ENCODE results near the gene SPINDOC.
A peak's percentile ranks its signal among the peaks of the same experiment; 100 is the strongest.
"Not testable (repeated sequence)": the region's sequence is repeated elsewhere in the genome, so short reads cannot be mapped to it uniquely, and the experiment has no call there.

The SPINDOC gene

DNA sequence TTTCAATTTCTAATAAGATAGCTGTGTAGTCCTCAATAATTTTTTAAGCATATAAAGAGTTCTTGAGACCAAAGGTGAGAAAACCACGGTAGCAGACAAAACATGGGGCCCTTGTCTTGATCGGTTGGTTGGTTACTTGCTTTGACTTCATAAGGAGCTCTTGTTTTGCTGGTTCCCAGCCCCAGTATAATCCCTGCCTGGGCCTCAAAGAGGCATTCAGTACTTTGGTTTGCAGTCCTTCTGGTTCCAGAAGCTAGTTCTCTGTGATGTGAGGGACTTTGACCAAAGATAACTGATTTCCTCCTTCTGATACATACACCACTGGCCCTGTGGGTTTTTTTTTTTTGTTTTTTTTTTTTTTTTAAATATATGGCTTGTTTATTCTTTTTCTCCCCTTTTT lies 42.7 kb downstream of the SPINDOC start:
- no peak for DNase-seq (ENCODE audit: low spot score)

DNA sequence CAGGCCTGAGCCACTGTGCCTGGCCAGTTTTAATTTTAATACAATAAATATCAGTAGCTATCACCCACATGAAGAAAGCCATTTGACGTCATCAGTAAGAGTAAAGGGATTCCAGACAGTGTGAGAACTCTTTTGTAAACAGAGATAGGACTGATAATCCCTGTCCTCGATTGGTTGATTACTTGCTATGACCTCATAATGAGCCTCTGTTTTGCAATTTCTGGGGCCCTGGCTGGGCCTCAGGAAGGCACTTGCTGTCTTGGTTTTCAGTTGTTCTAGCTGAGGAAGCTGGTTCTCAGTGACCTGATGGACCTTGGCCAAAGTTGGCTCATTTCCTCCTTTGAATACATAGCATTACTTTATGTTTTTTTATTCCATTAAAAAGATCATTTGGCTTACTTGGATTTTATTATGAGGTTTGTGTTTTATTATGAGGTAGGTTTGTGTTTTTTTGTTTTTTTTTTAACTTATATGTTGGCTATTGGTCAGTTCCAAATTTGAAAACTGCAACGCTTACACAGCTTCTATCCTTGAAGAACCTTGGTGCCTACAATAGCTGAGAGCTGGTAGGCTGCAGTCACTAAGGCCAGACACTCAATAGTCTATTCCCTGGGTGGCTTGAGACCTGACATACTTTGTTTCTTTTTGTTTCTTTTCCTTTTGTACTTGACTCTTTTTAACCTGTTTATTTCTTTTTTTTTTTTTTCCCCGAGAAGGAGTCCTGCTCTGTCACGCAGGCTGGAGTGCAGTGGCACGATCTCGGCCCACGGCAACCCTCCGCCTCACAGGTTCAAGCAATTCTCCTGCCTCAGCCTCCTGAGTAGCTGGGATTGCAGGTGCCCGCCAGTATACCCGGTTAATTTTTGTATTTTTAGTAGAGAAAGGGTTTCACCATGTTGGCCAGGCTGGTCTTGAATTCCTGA lies 45.6 kb downstream of the SPINDOC start:
- no peak for DNase-seq (ENCODE audit: low spot score)

- DNase-seq (ENCODE audit: low spot score) = no peak
These were observed 49.7 kb downstream of the SPINDOC start for GRCh38 chr11:63862923-63863322.

DNA sequence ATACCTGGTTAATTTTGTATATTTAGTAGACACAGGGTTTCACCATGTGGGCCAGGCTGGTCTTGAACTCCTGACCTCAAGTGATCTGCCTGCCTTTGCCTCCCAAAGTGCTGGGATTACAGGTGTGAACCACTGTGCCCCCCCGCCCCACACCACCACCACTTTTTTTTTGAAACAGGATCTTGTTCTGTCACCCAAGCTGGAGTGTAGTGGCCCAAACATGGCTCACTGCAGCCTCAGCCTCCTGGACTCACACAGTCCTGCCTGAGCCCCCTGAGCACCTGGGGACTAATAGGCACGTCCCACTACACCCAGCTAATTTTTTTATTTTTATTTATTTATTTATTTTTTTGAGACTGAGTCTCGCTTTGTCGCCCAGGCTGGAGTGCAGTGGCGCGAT lies 50.4 kb downstream of the SPINDOC start:
- DNase-seq (ENCODE audit: low spot score) = not testable (repeated sequence)

DNA sequence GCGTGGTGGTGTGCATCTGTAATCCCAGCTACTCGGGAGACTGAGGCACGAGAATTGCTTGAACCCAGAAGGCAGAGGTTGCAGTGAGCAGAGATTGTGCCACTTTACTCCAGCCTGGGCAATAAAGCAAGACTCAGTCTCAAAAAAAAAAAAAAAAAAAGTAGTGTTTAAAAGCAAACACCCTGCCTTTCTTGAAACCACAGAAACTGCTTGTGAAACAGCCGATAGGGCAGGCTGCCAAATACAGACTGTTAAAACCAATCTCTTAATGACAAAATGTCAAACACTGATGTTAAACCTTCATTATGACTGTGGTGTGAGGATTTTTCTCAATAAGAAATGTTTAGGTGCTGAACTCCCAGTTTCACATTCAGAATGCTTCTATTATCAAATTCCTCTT lies 53.0 kb downstream of the SPINDOC start:
- no peak for DNase-seq (ENCODE audit: low spot score)

GRCh38 chr11:63867511-63867910 lies 54.3 kb downstream of the SPINDOC start:
- no peak for DNase-seq (ENCODE audit: low spot score)

GRCh38 chr11:63868399-63869064 lies 55.3 kb downstream of the SPINDOC start:
- no peak for DNase-seq (ENCODE audit: low spot score)

DNA sequence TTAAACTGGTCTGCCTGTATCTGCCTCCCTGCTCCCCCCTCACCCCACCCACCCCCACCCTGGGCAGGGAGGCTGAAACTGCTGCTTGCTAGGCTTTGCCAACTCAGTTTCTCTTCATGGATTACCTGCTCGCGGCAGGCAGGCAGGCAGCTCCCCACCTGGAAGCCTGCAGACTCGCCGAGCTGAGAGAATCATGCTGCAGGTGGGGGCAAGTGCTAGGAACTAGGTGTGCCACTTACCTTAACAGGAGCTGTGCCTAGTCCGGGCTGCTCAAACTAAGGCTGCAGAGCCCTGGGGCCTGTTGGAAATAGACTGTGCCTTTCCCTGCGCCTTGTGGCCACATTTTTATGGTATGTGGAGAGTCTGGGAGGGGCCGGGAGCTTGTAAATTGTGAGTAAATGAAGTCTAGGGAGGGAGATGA lies 55.9 kb downstream of the SPINDOC start:
- DNase-seq (ENCODE audit: low spot score) = no peak

DNA sequence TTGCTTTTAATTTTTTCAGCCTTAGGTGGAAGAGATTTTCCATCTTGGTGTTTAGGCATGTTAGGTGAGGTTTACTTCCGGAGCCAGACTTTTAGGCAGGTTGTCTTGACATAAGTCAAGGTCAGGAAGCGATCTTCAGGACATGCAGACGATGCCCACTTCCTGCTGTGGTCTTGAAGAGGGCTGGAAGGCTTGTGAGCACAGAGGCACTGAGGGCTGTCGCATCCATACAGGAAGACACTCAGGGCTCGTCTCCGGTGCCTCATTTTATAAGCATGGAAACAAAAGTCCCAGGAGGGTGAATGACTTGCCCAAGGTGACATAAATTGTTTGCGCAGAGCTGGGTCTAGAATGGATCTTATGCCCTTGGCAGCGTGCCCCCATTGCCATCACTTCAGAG lies 56.4 kb downstream of the SPINDOC start:
- no peak for DNase-seq (ENCODE audit: low spot score)

- DNase-seq (ENCODE audit: low spot score) = no peak
These were observed 57.3 kb downstream of the SPINDOC start for GRCh38 chr11:63870351-63871140.

- peak; percentile 84 for DNase-seq (ENCODE audit: low spot score)
These were observed 58.9 kb downstream of the SPINDOC start for GRCh38 chr11:63871962-63872799.

DNA sequence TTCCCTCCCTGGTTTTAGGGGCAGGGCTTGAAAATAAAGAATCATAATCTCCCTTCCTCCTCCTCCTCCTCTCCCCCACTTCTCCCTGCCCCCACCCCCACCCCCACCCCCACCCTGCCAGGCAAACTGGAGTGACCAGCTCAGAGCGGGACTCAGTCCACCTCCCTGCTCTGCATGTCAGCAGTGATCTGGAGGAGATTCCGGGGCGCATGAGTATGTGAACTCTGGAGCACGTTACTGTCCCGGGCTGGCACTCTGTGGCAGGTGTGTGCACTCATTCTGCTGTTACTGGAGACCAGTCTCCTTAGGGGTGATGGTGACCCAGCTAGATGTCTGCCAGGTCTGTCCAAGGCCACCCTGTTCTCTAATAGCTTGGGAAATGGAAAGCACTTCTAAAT lies 59.5 kb downstream of the SPINDOC start:
- no peak for DNase-seq (ENCODE audit: low spot score)

- no peak for DNase-seq (ENCODE audit: low spot score)
These were observed 60.1 kb downstream of the SPINDOC start for GRCh38 chr11:63873311-63873710.

- DNase-seq (ENCODE audit: low spot score) = no peak
These were observed 61.3 kb downstream of the SPINDOC start for GRCh38 chr11:63874511-63874910.

DNA sequence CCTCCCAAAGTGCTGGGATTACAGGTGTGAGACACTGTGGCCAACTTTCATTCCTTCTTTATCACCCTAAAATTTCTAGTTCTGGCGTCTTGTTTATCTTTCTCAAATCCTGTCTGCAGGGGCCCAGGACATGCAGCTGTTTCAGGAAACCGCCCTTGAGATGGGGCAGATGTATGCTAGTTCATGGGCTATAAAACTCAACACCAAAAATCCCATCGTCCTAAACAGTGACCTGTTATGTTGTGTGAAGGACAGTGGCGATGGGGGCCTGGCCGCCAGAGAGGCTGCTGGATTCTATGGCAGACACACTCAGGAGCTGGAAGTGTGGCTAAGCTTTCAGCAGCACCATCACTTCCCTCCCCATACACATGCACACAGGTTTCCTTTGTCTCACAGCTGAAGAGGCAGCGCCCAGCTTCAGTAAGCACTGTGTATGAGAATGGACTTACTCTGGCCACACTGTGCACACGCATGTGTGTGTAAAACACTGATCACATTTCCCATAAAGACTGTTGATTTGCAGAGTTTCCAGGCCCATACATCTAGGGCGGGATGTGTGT lies 62.3 kb downstream of the SPINDOC start:
- no peak for DNase-seq (ENCODE audit: low spot score)

DNA sequence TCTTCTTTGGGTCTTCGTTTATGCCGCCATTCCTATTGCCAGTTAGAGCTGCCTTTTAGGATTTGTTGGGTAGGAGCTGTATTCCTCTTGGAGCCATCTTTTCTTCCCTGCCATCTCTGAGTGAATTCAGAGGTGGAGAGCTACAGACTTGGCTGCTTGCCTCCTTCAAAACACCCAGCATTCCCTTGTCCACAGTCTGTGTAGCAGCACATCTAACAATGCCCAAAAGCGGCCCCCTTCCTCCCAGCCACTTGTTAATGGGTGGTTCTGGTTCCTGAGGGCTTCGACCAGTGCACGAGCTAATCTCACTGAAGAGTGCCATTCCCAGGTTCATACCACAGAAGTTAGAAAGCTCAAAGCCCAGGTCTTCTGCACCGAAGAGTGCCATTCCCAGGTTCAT lies 63.4 kb downstream of the SPINDOC start:
- no peak for DNase-seq (ENCODE audit: low spot score)

All from putamen (tissue), 1 donor.